Smooth muscle cell of the brain vasculature (primary cell): ENCODE results near the gene RBMXL3.
"Not testable (repeated sequence)": the region's sequence is repeated elsewhere in the genome, so short reads cannot be mapped to it uniquely, and the experiment has no call there.

Experiments used
- DNase-seq: peaks from one replicate; pipeline ENCODE4 v3.0.0-alpha.2; 2012; ENCODE audit warnings: low read depth, low spot score

RBMXL3 gene

GRCh38 chrX:115189110-115189509, at the start of gene RBMXL3:
TSS of gene RBMXL3 (plus strand) at chrX:115189410. CDS start at chrX:115189442, 32 bp downstream.
- no peak for DNase-seq

- no peak for DNase-seq
Observed at GRCh38 chrX:115142057-115142456, 47.2 kb upstream of the RBMXL3 start.

DNA sequence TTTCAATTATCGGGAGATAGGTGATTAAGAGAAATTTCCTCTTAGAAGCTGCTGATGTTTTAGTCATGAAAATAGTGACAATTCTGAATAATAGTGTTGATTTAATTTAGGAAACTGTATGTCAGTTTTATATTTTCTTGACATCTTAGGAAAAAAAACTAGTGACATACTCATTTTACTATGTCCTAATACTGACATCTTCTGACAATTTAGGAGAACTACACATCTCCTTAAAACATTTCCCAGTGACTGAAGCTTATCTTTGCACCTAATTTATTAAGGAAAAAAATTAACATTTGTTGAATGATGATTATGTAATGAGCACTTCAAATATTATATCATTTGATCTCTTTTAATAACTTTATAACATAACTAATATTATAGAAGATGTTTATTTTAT, 42.0 kb upstream of the RBMXL3 start:
- DNase-seq = no peak

DNA sequence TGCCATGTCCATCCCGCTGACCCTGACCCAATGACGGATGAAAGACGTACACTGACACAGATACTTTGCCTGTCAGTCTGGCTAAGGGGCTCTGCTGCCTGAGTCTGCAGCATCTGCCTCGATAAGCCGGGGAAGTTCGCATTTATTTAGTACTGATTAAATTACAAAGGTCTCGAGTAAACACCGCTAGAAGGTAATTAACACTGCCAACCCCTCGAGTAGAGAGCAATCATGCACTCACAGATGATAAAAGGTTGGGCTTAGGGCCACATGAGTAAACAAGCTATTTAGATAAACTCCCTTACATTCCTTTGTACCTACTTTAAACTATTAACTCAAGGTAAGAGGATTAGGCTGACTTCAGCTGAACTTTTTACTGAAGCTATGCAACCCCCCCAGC, 16.0 kb upstream of the RBMXL3 start:
- DNase-seq = no peak

- DNase-seq = no peak
Observed at GRCh38 chrX:115174548-115174947, 14.7 kb upstream of the RBMXL3 start.

GRCh38 chrX:115177932-115178331, 11.3 kb upstream of the RBMXL3 start:
- no peak for DNase-seq

GRCh38 chrX:115178473-115178872, 10.7 kb upstream of the RBMXL3 start:
- DNase-seq = no peak

- no peak for DNase-seq
Observed at GRCh38 chrX:115183980-115184379, 5.2 kb upstream of the RBMXL3 start.

- DNase-seq = no peak
Observed at GRCh38 chrX:115189646-115190635, 731 bp downstream of the RBMXL3 start.

DNA sequence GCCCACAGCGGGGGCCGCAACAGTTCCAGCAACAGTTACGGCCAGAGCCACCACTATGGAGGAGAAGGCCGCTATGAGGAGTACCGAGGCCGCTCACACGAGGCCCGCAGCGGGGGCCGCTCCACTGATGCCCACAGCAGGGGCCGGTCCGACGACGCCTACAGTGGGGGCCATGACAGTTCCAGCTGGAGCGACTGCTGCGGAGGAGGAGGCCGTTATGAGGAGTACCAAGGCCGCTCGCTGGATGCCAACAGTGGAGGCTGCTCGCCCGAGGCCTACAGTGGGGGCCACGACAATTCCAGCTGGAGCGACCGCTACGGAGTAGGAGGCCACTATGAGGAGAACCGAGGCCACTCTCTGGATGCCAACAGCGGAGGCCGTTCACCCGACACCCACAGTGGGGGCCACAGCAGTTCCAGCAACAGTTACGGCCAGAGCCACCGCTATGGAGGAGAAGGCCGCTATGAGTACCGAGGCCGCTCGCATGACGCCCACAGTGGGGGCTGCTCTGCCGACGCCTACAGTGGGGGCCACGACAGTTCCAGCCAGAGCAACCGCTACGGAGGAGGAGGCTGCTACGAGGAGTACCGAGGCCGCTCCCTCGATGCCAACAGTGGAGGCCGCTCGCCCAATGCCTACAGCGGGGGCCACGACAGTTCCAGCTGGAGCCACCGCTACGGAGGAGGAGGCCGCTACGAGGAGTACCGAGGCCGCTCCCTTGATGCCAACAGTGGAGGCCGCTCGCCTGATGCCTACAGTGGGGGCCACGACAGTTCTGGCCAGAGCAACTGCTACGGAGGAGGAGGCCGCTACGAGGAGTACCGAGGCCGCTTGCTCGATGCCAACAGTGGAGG, 1.7 kb downstream of the RBMXL3 start:
- no peak for DNase-seq

- no peak for DNase-seq
Observed at GRCh38 chrX:115191490-115192243, 2.5 kb downstream of the RBMXL3 start.

DNA sequence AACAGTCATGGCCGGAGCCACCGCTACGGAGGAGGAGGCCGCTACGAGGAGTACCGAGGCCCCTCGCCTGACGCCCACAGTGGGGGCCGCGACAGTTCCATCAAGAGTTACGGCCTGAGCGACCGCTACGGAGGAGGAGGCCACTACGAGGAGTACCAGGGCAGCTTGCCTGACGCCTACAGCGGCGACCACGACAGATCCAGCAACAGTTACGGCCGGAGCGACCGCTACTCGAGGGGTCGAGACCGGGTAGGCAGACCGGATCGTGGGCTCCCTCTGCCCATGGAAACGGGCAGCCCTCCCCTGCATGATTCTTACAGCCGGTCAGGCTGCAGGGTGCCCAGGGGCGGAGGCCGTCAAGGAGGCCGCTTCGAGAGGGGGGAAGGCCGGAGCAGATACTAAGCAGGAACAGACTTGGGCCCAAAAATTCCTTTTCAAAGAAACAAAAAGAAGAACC, 3.1 kb downstream of the RBMXL3 start:
- no peak for DNase-seq

DNA sequence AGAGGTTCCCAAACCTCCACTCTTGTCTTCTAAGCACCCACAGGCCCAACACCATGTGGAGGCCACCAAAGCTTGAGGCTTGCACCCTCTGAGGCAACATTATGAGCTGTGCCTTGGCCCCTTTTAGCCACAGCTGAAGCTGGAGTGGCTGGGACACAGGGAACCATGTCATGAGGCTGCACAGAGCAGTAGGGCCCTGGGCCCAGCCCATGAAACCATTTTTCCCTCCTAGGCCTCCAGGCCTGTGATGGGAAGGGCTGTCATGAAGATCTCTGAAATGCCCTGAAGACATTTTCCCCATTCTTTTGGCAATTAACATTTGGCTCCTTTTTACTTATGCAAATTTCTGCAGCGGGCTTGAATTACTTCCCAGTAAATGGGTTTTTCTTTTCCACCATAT, 14.8 kb downstream of the RBMXL3 start:
- no peak for DNase-seq

DNA sequence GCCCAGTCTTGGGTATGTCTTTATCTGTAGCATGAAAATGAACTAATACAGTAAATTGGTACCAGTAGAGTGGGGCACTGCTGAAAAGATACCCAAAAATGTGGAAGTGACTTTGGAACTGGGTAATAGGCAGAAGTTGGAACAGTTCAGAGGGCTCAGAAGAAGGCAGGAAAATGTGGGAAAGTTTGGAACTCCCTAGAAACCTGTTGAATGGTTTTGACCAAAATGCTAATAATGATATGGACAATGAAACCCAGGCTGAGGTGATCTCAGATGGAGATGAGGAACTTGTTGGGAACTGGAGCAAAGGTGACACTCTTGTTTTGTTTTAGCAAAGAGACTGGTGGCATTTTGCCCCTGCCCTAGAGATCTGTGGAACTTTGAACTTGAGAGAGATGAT, 20.3 kb downstream of the RBMXL3 start:
- DNase-seq = not testable (repeated sequence)

- DNase-seq = no peak
Observed at GRCh38 chrX:115214151-115214550, 24.9 kb downstream of the RBMXL3 start.

- DNase-seq = no peak
Observed at GRCh38 chrX:115214605-115215004, 25.4 kb downstream of the RBMXL3 start.

GRCh38 chrX:115217346-115217745, 28.1 kb downstream of the RBMXL3 start:
- DNase-seq = not testable (repeated sequence)

DNA sequence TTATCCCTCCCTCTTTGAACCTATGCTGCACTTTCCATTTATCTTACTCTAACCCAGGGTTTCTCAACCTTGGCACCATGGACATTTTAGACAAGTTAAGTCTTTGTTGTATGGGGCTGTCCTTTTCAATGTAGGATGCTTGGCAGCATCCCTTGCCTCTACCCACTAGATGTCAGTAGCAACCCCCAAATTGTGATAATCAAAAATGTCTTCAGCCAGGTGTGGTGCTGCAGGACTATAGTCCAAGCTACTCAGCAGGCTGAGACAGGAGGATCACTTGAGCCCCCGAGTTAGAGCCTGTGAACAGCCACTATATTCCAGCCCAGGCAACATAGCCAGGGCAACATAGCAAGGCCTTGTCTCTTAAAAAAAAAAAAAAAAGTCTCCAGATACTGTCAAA, 37.7 kb downstream of the RBMXL3 start:
- no peak for DNase-seq

DNA sequence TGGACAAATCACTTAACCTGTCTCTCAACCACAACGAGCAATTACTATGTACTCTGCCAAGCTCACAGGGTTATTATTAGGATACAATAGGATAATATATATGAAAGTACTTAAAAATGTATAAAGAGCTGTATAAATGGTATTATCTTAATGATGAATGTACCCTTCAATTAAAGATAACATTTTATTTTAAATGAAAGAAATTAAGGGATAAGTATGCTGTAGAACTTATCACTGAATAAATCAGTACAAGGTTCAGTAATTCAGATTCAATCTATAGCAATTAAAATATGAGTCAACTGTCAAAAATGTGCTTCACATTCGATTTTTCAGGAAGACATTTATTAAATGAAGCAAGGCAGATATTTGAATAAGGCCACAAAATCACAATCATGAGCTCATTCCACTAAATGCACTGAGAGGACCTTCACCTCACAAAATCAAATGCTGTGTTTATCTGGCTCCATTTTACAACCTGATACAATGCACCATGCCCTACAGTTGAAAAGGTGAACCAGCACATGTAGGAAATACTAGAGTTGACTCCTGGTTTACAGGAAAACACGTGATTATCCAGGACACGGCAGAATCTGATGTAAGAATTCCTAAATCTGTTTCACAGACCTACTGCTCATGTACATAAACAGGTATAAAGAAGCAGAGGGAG, 40.3 kb downstream of the RBMXL3 start:
- no peak for DNase-seq

DNA sequence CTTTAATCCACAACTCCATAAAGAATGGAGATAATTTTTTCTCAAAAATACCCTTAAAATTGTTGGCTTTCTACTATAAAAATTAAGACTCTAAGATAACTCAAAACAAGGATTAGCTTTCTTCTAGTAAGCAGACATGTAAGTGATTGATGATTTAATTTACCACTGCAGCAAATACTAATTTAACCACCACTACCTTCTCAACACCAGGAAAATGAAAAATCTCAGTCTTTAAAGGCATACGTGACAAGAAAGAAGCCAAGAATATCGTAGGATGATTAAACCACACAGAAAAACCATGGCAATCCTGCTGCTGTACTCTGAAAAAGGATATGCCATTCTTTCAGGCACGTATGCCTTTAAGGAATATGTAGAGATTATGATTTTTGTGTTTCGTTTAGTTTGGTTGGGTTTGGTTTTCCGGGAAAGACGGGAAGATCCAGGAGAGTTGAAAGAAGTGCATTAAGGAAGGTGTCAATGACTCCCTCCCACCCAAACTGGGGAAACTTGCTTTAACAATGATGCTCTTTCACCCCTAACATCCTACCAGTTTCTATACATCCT, 43.8 kb downstream of the RBMXL3 start:
- no peak for DNase-seq
